GM19324 (cell line): Measurements from ENCODE around the gene M1AP.

Experiments
- ATAC-seq: cut with Tn5 transposase; IDR thresholded peaks from one replicate; pipeline ENCODE4 v1.9.1; 2021; ENCODE audit warnings: mild to moderate bottlenecking, moderate library complexity; ENCODE audit not compliant: unreplicated experiment, low FRiP score

The M1AP gene

GRCh38 chr2:74507926-74508520 is 140.1 kb downstream of the M1AP start:
- ATAC-seq, result peak; percentile 7
